ENCODE measurements around the gene INPPL1.
"Not testable (repeated sequence)": the region's sequence is repeated elsewhere in the genome, so short reads cannot be mapped to it uniquely, and the experiment has no call there.

INPPL1 gene

DNA sequence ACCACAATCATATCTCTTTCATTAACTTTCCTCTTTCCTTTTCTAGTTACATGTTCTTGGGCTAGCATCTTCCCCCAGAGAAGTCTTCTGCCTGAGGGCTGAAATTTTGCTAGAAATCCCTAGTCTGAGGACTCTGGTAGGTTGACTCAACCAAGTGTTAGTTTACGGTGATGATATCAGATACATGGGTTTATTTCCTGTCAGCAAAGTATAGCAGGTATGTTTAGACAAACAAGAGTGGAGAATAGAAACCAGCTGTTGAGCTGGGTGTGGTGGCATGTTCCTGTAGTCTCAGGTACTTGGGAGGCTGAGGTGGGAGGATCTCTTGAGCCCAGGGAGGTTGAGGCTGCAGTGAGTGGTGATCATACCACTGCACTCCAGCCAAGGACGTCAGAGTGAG, 21.4 kb upstream of the INPPL1 start:
- TF ChIP-seq ZNF274 (IDR thresholded peaks at IDR 0.05; ENCODE audit: low read depth, low read length), result no peak
- no peak overlapping the region for H3K4me3 ChIP-seq (ENCODE audit: low read length)

GRCh38 chr11:72204886-72205285, 19.7 kb upstream of the INPPL1 start:
- no peak overlapping the region for H3K4me3 ChIP-seq (ENCODE audit: low read length)
- no peak for TF ChIP-seq ZNF274 (IDR thresholded peaks at IDR 0.05; ENCODE audit: low read depth, low read length)

DNA sequence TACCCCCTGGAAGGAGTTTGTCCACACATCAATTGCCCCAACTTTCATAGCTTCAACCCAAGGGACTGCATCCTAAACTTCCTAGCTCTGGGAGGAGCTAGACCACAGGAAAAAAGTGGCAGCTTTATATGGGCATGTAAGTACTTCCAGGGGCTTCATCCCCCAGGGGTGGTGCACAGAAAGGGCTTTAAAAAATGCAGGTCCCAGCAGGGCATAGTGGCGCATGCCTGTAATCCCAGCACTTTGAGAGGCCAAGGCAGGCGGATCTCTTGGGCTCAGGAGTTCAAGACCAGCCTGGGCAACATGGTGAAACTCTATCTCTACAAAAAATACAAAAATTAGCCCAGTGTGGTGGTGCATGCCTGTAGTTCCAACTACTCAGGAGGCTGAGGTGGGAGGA, 17.8 kb upstream of the INPPL1 start:
- not testable (repeated sequence) for H3K4me3 ChIP-seq (ENCODE audit: low read length)

GRCh38 chr11:72208281-72208680, 16.3 kb upstream of the INPPL1 start:
- no peak for TF ChIP-seq ZNF274 (IDR thresholded peaks at IDR 0.05; ENCODE audit: low read depth, low read length)
- no peak overlapping the region for H3K4me3 ChIP-seq (ENCODE audit: low read length)

DNA sequence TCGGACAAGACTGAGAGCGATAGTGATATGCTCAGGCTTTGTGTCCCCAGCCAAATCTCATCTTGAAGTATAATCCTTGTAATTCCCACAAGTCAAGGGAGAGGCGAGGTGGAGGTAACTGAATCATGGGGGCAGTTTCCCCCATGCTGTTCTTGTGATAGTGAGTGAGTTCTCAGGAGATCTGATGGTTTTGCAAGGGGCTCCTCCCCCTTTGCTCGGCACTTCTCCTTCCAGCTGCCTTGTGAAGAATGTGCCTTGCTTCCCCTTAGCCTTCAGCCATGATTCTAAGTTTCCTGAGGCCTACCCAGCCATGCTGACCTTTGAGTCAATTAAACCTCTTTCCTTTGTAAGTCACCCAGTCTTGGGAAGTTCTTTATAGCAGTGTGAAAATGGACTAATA, 15.5 kb upstream of the INPPL1 start:
- no peak for TF ChIP-seq ZNF274 (IDR thresholded peaks at IDR 0.05; ENCODE audit: low read depth, low read length)
- H3K4me3 ChIP-seq (ENCODE audit: low read length), result no peak overlapping the region

GRCh38 chr11:72216638-72217037, 7.9 kb upstream of the INPPL1 start, which contains the start of gene FOLR2:
Gene FOLR2, plus strand, starts transcription at chr11:72216794. Its CDS starts 1,791 bp downstream, at chr11:72218585.
- TF ChIP-seq ZNF274 (IDR thresholded peaks at IDR 0.05; ENCODE audit: low read depth, low read length), result no peak
- no peak within 1 kb of the TSS for H3K4me3 ChIP-seq (ENCODE audit: low read length)

DNA sequence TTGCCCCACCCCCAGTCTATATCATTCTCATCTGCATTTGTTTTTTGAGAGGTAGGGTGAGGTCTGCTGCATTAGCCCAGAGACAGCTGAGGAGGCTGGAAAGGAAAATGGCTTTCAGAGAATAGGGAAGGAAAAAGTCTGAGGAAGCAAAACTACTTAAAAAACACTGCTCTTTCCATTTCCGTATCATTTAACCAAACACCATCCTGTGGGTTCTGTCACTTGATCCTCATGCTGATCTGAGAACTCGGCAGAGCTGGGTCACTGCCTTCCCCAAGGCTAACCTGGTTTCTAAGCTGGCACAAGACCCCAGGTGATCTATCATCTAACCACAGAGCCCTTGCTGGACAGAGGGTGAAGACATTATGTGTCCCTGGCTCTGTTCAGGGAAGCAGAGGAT, 6.7 kb upstream of the INPPL1 start:
- no peak overlapping the region for H3K4me3 ChIP-seq (ENCODE audit: low read length)
- no peak for TF ChIP-seq ZNF274 (IDR thresholded peaks at IDR 0.05; ENCODE audit: low read depth, low read length)

DNA sequence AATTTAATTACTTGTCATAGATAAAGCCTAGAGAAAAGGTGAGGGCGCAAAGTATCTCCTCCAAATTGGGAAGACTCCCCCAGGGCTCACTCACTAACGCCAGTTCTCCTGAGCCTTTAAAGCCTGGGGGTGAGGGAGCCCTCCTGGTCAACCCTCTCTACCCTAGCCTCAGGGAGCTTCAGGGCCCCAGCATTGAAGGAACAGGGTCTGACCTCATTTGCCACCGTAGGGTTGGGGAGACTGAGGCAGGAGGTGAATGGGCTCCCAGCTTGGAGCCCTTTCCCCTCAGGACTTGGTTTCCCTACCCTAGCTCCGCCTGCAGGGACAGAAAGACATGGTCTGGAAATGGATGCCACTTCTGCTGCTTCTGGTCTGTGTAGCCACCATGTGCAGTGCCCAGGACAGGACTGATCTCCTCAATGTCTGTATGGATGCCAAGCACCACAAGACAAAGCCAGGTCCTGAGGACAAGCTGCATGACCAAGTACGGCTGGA, 6.3 kb upstream of the INPPL1 start:
- H3K4me3 ChIP-seq (ENCODE audit: low read length), result no peak overlapping the region
- no peak for TF ChIP-seq ZNF274 (IDR thresholded peaks at IDR 0.05; ENCODE audit: low read depth, low read length)

GRCh38 chr11:72220696-72221363, 3.7 kb upstream of the INPPL1 start:
- H3K4me3 ChIP-seq (ENCODE audit: low read length), result no peak overlapping the region
- TF ChIP-seq ZNF274 (IDR thresholded peaks at IDR 0.05; ENCODE audit: low read depth, low read length), result no peak

DNA sequence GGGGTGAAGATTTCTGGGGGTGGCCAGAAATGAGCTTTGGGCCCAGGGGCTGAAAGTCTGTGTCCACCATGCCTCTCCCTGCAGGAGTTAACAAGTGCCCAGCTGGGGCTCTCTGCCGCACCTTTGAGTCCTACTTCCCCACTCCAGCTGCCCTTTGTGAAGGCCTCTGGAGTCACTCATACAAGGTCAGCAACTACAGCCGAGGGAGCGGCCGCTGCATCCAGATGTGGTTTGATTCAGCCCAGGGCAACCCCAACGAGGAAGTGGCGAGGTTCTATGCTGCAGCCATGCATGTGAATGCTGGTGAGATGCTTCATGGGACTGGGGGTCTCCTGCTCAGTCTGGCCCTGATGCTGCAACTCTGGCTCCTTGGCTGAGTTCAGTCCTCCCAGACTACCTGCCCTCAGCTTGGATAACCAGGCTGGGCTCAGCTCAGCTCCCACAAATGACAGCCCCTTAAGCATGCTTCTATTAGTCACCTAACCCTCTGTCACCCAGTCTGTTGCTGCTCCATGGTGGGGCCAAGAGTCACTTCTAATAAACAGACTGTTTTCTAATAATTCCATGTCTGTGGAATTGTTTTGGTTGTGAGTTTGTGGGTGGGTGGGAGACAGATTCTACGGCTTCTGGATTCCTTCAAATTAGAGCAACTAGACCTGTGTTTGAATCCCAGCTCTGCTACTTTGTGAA, 3.0 kb upstream of the INPPL1 start:
- no peak for TF ChIP-seq ZNF274 (IDR thresholded peaks at IDR 0.05; ENCODE audit: low read depth, low read length)
- no peak overlapping the region for H3K4me3 ChIP-seq (ENCODE audit: low read length)

GRCh38 chr11:72222106-72222891, 2.3 kb upstream of the INPPL1 start:
- peak overlapping the region; percentile 69 for H3K4me3 ChIP-seq (ENCODE audit: low read length)
- TF ChIP-seq ZNF274 (IDR thresholded peaks at IDR 0.05; ENCODE audit: low read depth, low read length), result no peak

- H3K4me3 ChIP-seq (ENCODE audit: low read length), result peak overlapping the region; percentile 77
- TF ChIP-seq ZNF274 (IDR thresholded peaks at IDR 0.05; ENCODE audit: low read depth, low read length), result no peak
Measured at GRCh38 chr11:72222907-72223614, 1.5 kb upstream of the INPPL1 start.

GRCh38 chr11:72223615-72224563, 678 bp upstream of the INPPL1 start:
- H3K4me3 ChIP-seq (ENCODE audit: low read length), result peak overlapping the region; percentile 77
- no peak for TF ChIP-seq ZNF274 (IDR thresholded peaks at IDR 0.05; ENCODE audit: low read depth, low read length)

All from GM08714 (cell line).